H1 (cell line): ENCODE measurements around the gene ARID5A. TPM values are rescaled to one million over a fixed set of nuclear protein-coding genes. Genes with fewer than 3 reads are reported as not detected.

Experiments
- CTCF ChIA-PET: fragments of 300-600 bp; sonication (Branson Sonifier 250); formaldehyde crosslinking; loops from one replicate; lab custom pipeline; 2021; ENCODE audit not compliant: partially characterized antibody; lab: Charles Lee
- POLR2A ChIA-PET: fragments of 300-600 bp; sonication (Branson Sonifier 250); formaldehyde crosslinking; loops from one replicate; lab custom pipeline; 2021; ENCODE audit warnings: inconsistent platforms; ENCODE audit not compliant: partially characterized antibody; lab: Charles Lee
- DNase-seq, 2 experiments: peaks; one replicate each; pipeline versions ENCODE4 v3.0.0 to v3.0.0-alpha.2; 2010 to 2022; ENCODE audit warnings: low spot score in 2 of 2, low read depth in 1 of 2, mixed read lengths in 1 of 2
- FAIRE-seq: peaks from 2 replicates; lab custom pipeline; 2011; peaks lifted over from hg19 to GRCh38; lab: Jason Lieb, UNC
- H2AFZ ChIP-seq: 2 replicates; pipeline ENCODE4 v1.8.1; 2012; ENCODE audit warnings: low read length, inconsistent platforms
- H2AK5ac ChIP-seq: 2 replicates; pipeline ENCODE4 v1.6.1; 2013; ENCODE audit warnings: low read depth, low read length
- H2BK120ac ChIP-seq: replicated peaks from 2 replicates; pipeline ENCODE3; 2013; ENCODE audit warnings: low read depth, low read length, inconsistent platforms
- H2BK12ac ChIP-seq: 2 replicates; pipeline ENCODE4 v1.6.1; 2013; ENCODE audit warnings: low read depth, low read length
- H2BK15ac ChIP-seq: 2 replicates; pipeline ENCODE4 v1.6.1; 2013; ENCODE audit warnings: low read length
- H2BK20ac ChIP-seq: 2 replicates; pipeline ENCODE4 v1.6.1; 2013; ENCODE audit warnings: low read length
- H2BK5ac ChIP-seq: 2 replicates; pipeline ENCODE4 v1.6.1; 2013; ENCODE audit warnings: low read depth, low read length
- H3K14ac ChIP-seq: 2 replicates; pipeline ENCODE4 v1.6.1; 2013; ENCODE audit warnings: inconsistent platforms; ENCODE audit not compliant: insufficient read length
- H3K18ac ChIP-seq: 2 replicates; pipeline ENCODE4 v1.6.1; 2013; ENCODE audit warnings: low read length; ENCODE audit errors: extremely low read depth
- H3K23ac ChIP-seq: 2 replicates; pipeline ENCODE4 v1.6.1; 2013; ENCODE audit warnings: inconsistent platforms; ENCODE audit not compliant: insufficient read length
- H3K23me2 ChIP-seq: 2 replicates; pipeline ENCODE4 v1.6.1; 2013; ENCODE audit warnings: low read depth, low read length
- H3K27ac ChIP-seq: 2 replicates; pipeline ENCODE4 v1.6.1; 2011; ENCODE audit warnings: low read depth, low read length, inconsistent platforms
- H3K27me3 ChIP-seq, 4 experiments: replicated peaks in 1 of 4; 1 replicate in 1 of 4; 2 replicates in 3 of 4; pipeline versions ENCODE4 v1.6.1 to v1.8.1; 2011 to 2013; ENCODE audit warnings: low read length in 3 of 4, mild to moderate bottlenecking in 3 of 4, inconsistent platforms in 2 of 4, mixed read lengths in 2 of 4, moderate library complexity in 1 of 4; ENCODE audit not compliant: control insufficient read depth in 3 of 4, insufficient read depth in 3 of 4; ENCODE audit errors: extremely low read depth in 1 of 4
- H3K36me3 ChIP-seq, 4 experiments: 2 replicates each; pipeline versions ENCODE4 v1.6.1 to v1.8.1; 2011 to 2013; ENCODE audit warnings: mild to moderate bottlenecking in 4 of 4, low read length in 3 of 4, moderate library complexity in 2 of 4, control low read depth in 1 of 4, inconsistent platforms in 1 of 4; ENCODE audit not compliant: insufficient read depth in 4 of 4, control insufficient read depth in 2 of 4
- H3K4ac ChIP-seq: replicated peaks from 2 replicates; pipeline ENCODE3; 2013; ENCODE audit warnings: low read length, low read depth, mixed read lengths, inconsistent platforms; ENCODE audit not compliant: insufficient read length
- H3K4me1 ChIP-seq, 4 experiments: replicated peaks in 1 of 4; 1 replicate in 1 of 4; 2 replicates in 3 of 4; pipeline versions ENCODE4 v1.6.1 to v1.8.1; 2011 to 2013; ENCODE audit warnings: low read length in 3 of 4, inconsistent platforms in 2 of 4, mixed read lengths in 1 of 4; ENCODE audit not compliant: insufficient read depth in 4 of 4, control insufficient read depth in 3 of 4
- H3K4me2 ChIP-seq, 2 experiments: 2 replicates each; pipeline versions ENCODE4 v1.6.1 to v1.8.1; 2011 to 2013; ENCODE audit warnings: low read depth in 2 of 2, low read length in 2 of 2, control low read depth in 1 of 2, inconsistent platforms in 1 of 2, mild to moderate bottlenecking in 1 of 2; ENCODE audit not compliant: insufficient read depth in 1 of 2
- H3K4me3 ChIP-seq, 4 experiments: fragments of 200-600, 300-600 bp in 1 of 4; sonication (generic), shearing (Covaris generic), sonication (Bioruptor Twin) in 1 of 4; 2 replicates each; pipeline versions ENCODE4 v1.5.1 to v1.8.1; 2011 to 2016; ENCODE audit warnings: low read length in 4 of 4, low read depth in 3 of 4, control low read depth in 2 of 4, inconsistent platforms in 2 of 4, mild to moderate bottlenecking in 2 of 4, mixed read lengths in 1 of 4, moderate library complexity in 1 of 4; ENCODE audit not compliant: insufficient read depth in 2 of 4; ENCODE audit errors: extremely low read depth in 1 of 4
- H3K56ac ChIP-seq: replicated peaks from 2 replicates; pipeline ENCODE3; 2013; ENCODE audit warnings: low read depth, mild to moderate bottlenecking, mixed read lengths, low read length, inconsistent platforms; ENCODE audit not compliant: insufficient read length
- H3K79me1 ChIP-seq: 2 replicates; pipeline ENCODE4 v1.6.1; 2013; ENCODE audit warnings: low read depth, low read length, control low read depth
- H3K79me2 ChIP-seq, 2 experiments: 2 replicates each; pipeline versions ENCODE4 v1.6.1 to v1.8.1; 2012 to 2013; ENCODE audit warnings: low read length in 2 of 2, mild to moderate bottlenecking in 2 of 2, inconsistent platforms in 1 of 2; ENCODE audit not compliant: insufficient read depth in 2 of 2, control insufficient read depth in 1 of 2
- H3K9ac ChIP-seq, 4 experiments: replicated peaks in 1 of 4; 1 replicate in 1 of 4; 2 replicates in 3 of 4; pipeline versions ENCODE4 v1.6.1 to v1.8.1; 2011 to 2013; ENCODE audit warnings: low read depth in 3 of 4, low read length in 3 of 4, control low read depth in 2 of 4, mild to moderate bottlenecking in 2 of 4, moderate library complexity in 2 of 4, inconsistent platforms in 1 of 4; ENCODE audit errors: extremely low read depth in 1 of 4
- H3K9me3 ChIP-seq, 2 experiments: 2 replicates each; pipeline versions ENCODE4 v1.6.1 to v1.8.1; 2012 to 2013; ENCODE audit warnings: mild to moderate bottlenecking in 2 of 2, moderate library complexity in 2 of 2, control low read depth in 1 of 2, inconsistent platforms in 1 of 2, low read depth in 1 of 2, low read length in 1 of 2, mixed read lengths in 1 of 2; ENCODE audit not compliant: insufficient read depth in 2 of 2
- H4K20me1 ChIP-seq, 2 experiments: replicated peaks in 1 of 2; 2 replicates each; pipeline versions ENCODE3 to v1.8.1; 2011 to 2013; ENCODE audit warnings: inconsistent platforms in 2 of 2, low read length in 2 of 2, mild to moderate bottlenecking in 1 of 2; ENCODE audit not compliant: insufficient read depth in 2 of 2, control insufficient read depth in 1 of 2
- H4K5ac ChIP-seq: 2 replicates; pipeline ENCODE4 v1.6.1; 2013; ENCODE audit warnings: low read length, low read depth, mixed read lengths, inconsistent platforms; ENCODE audit not compliant: insufficient read length
- H4K8ac ChIP-seq: 2 replicates; pipeline ENCODE4 v1.8.0; 2013; ENCODE audit warnings: mild to moderate bottlenecking, moderate library complexity, low read length, inconsistent platforms; ENCODE audit not compliant: insufficient read depth; ENCODE audit errors: extremely low read depth
- H4K91ac ChIP-seq: replicated peaks from 2 replicates; pipeline ENCODE3; 2013; ENCODE audit warnings: low read length, mixed read lengths, inconsistent platforms; ENCODE audit not compliant: insufficient read length
- GTF2F1 ChIP-seq: IDR thresholded peaks from 2 replicates; pipeline ENCODE4 v1.6.1; 2012; ENCODE audit warnings: low read depth, low read length, improper control_type of control experiment, borderline replicate concordance
- RAD21 ChIP-seq, 2 experiments: IDR thresholded peaks in 1 of 2; conservative IDR thresholded peaks in 1 of 2; 2 replicates each; pipeline ENCODE4 v1.6.1; 2011; ENCODE audit warnings: low read depth in 2 of 2, low read length in 2 of 2, improper control_type of control experiment in 1 of 2, inconsistent platforms in 1 of 2, mild to moderate bottlenecking in 1 of 2, moderate library complexity in 1 of 2
- RBBP5 ChIP-seq: IDR thresholded peaks from 2 replicates; pipeline ENCODE4 v1.7.1; 2012; ENCODE audit warnings: low read depth, mild to moderate bottlenecking, inconsistent platforms, low read length, moderate library complexity, borderline replicate concordance
- WGBS, 2 experiments: shearing (Covaris generic) in 1 of 2; methylation state at CpG; one replicate each; pipeline versions ENCODE4 v1.1.6 to v1.1.7; 2013 to 2015; ENCODE audit warnings: low lambda C conversion rate in 2 of 2, mixed read lengths in 2 of 2, inconsistent platforms in 1 of 2, low coverage in 1 of 2, missing lambda C conversion rate in 1 of 2; ENCODE audit not compliant: insufficient replicate concordance in 2 of 2, insufficient coverage in 1 of 2, insufficient read length in 1 of 2; ENCODE audit errors: extremely low coverage in 1 of 2, missing lambda C conversion rate in 1 of 2; 5-methylcytosine and 5-hydroxymethylcytosine counted together
- polyA plus RNA-seq, 7 experiments: library from polyadenylated mRNA; depleted of rRNA in 3 of 7; stranded (reverse) in 5 of 7; unstranded in 2 of 7; fragments of >200 nt in 5 of 7; fragments of 200-250 nt in 2 of 7; gene quantifications; 1 replicate in 5 of 7; 2 replicates in 1 of 7; 4 replicates in 1 of 7; pipeline versions ENCODE4 v1.2.1 to v1.2.3, GENCODE V29; 2011 to 2013; ENCODE audit warnings: missing spikeins in 2 of 7, mixed read lengths in 2 of 7
- total RNA-seq: library from RNA; stranded (reverse); fragmentation: NEBNext Ultra II Directional; extraction: Animal tissue kit (Norgen Biotek cat#: 25700); gene quantifications from 2 replicates; pipeline ENCODE4 v1.2.1, GENCODE V29; 2021

The ARID5A gene
- total and polyA plus RNA-seq, 2 of the 8 experiments (the other 6 are each of a cell fraction or from before 2014, with no cell fraction given) = 3.3 to 5.3 TPM

DNA sequence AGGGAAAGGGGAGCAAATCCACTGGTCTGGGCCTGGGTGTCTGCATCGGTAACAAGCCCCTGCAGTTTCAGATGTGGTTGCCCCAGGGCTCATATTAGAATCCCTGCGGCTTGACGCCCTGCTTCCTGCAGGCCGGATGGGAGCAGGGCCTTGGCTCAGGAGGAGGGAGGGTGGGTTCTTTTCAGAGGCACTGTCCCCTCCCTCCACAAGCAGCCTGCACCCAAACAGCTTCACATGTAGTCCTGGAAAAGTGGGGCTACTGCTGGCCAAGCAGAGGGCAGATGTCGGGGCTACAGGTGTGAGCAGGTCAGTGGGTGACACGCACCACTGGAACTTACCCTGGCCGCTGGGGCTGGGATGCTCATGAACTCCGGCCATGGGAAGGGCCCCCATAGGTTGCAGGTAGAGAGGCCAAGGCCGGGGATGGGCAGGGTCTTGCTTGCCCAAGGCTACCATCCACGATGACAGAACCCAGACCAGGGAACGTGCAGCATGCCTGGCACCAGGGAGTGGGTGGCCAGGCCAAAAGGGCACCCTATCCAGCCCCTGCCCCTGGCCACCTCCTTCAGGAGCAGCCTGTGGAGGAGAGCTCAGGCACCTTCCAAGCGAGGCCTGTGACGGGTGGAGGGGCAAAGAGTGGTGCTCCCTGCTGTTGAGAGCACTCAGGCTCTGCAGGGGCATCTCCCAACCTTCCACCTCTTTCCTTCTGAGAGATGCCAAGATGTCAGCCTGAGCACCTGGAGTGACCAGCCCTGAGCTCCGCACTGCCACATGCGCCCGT, 16.8 kb downstream of the ARID5A start:
- CTCF ChIA-PET = interaction anchor here (0.8 to 13.1 kb wide), 29 partner anchors 8 to 268 kb away, joined by 3 to 361 read pairs (median 4); partner anchors contain the start of genes ARID5A and KANSL3
- TF ChIP-seq RBBP5 = no peak
- no peak for TF ChIP-seq RAD21 (IDR thresholded peaks at IDR 0.05 in 1 of 2, conservative IDR thresholded peaks at IDR 0.05 in 1 of 2; ENCODE audit: low read depth in 2 of 2, low read length in 2 of 2)
- no peak for TF ChIP-seq GTF2F1
- TF ChIP-seq, all 59 proteins: peak for 0
- Histone ChIP-seq H3K56ac (no peak overlapping the region), H3K27me3 (peaks cover 0 to 2% (median 0%) of the 10 kb centered on the region in 4 experiments; a peak in 3 of 7 replicates), H3K4me1 (peaks cover 0 to 14% (median 4%) of the 10 kb centered on the region in 4 experiments; a peak in 4 of 7 replicates), H2BK15ac (no peak overlapping the region), H3K23me2 (no peaks in the 10 kb centered on the region), H3K23ac (no peak overlapping the region), H4K91ac (no peak overlapping the region), H2BK5ac (no peak overlapping the region), H2AK5ac (no peak overlapping the region), H3K4me2 (no peak overlapping the region), H3K4me3 (no peak overlapping the region), H3K4ac (no peak overlapping the region), H3K36me3 (no peaks in the 10 kb centered on the region), H4K20me1 (peaks cover 0 to 2% of the 10 kb centered on the region in 2 experiments), H2AFZ (no peak overlapping the region), H2BK20ac (no peak overlapping the region), H3K14ac (no peak overlapping the region), H3K9ac (no peak overlapping the region), H3K27ac (no peak overlapping the region), H3K9me3 (no peaks in the 10 kb centered on the region), H3K79me2 (no peaks in the 10 kb centered on the region), H3K18ac (no peak overlapping the region), H2BK120ac (no peak overlapping the region), H4K8ac (no peak overlapping the region; the same call in 1 of the 2 replicates), H3K79me1 (no peaks in the 10 kb centered on the region), H2BK12ac (peak overlapping the region; percentile 3; the same call in 1 of the 2 replicates), H4K5ac (no peak overlapping the region)
- 91% methylated on average over 12 of the region's 16 CpGs; no CpG with 5 or more reads in 1 of the 2 experiments for WGBS, 2 experiments
- DNase-seq (no peak), FAIRE-seq (no peak)
- POLR2A ChIA-PET = interaction anchor here (0.6 to 1.0 kb wide), 2 partner anchors 27 to 102 kb away, joined by 3 read pairs; no protein-coding TSS in a partner anchor
